Natural killer cell (primary cell): Measurements from ENCODE around the gene PPM1M. TPM values are rescaled to one million over a fixed set of nuclear protein-coding genes. Genes with fewer than 3 reads are reported as not detected.

Experiments used
- ATAC-seq, 3 donors: fragments of 150-1000 bp in 2 of 3; fragments of 200-7000 bp in 1 of 3; cut with Tn5 transposase; 1 replicate in 1 of 3; 2 replicates in 2 of 3; pipeline ENCODE4 v1.10.0; 2021; ENCODE audit warnings: mild to moderate bottlenecking in 2 of 3, moderate library complexity in 2 of 3
- DNase-seq, 2 donors: peaks; one replicate each; pipeline versions ENCODE4 v3.0.0 to v3.0.0-alpha.2; 2013 to 2021; ENCODE audit warnings: mixed read lengths in 1 of 2
- H3K27ac ChIP-seq: one replicate; pipeline ENCODE4 v1.5.1; 2013; ENCODE audit warnings: mild to moderate bottlenecking, low read length
- H3K27me3 ChIP-seq: one replicate; pipeline ENCODE4 v1.6.1; 2013; ENCODE audit warnings: low read length; ENCODE audit not compliant: control insufficient read depth, insufficient read depth
- H3K36me3 ChIP-seq: one replicate; pipeline ENCODE4 v1.6.1; 2013; ENCODE audit warnings: low read length; ENCODE audit not compliant: control insufficient read depth, insufficient read depth
- H3K4me1 ChIP-seq: one replicate; pipeline ENCODE4 v1.6.1; 2013; ENCODE audit warnings: low read length; ENCODE audit not compliant: control insufficient read depth, insufficient read depth
- H3K4me3 ChIP-seq: one replicate; pipeline ENCODE4 v1.5.1; 2013; ENCODE audit warnings: low read length
- H3K9me3 ChIP-seq: one replicate; pipeline ENCODE4 v1.6.1; 2013; ENCODE audit warnings: low read length; ENCODE audit not compliant: control insufficient read depth, insufficient read depth
- H3K27ac Mint-ChIP-seq, 2 donors: one replicate each; pipeline ENCODE4 v1.8.0; 2022; ENCODE audit warnings: mild to moderate bottlenecking in 2 of 2, mixed read lengths in 2 of 2, moderate library complexity in 1 of 2
- H3K27me3 Mint-ChIP-seq, 2 donors: one replicate each; pipeline ENCODE4 v1.8.0; 2022; ENCODE audit warnings: low read depth in 2 of 2, mixed read lengths in 2 of 2
- H3K36me3 Mint-ChIP-seq: one replicate; pipeline ENCODE4 v1.8.0; 2022; ENCODE audit warnings: mixed read lengths
- H3K4me1 Mint-ChIP-seq, 2 donors: one replicate each; pipeline ENCODE4 v1.8.0; 2022; ENCODE audit warnings: mixed read lengths in 2 of 2
- H3K4me3 Mint-ChIP-seq: one replicate; pipeline ENCODE4 v1.8.0; 2022; ENCODE audit warnings: mild to moderate bottlenecking, moderate library complexity, mixed read lengths
- H3K9me3 Mint-ChIP-seq, 2 donors: one replicate each; pipeline ENCODE4 v1.8.0; 2022; ENCODE audit warnings: mixed read lengths in 2 of 2
- WGBS: methylation state at CpG from one replicate; pipeline ENCODE4 v1.1.7; 2013; ENCODE audit warnings: missing lambda C conversion rate; ENCODE audit not compliant: insufficient coverage; 5-methylcytosine and 5-hydroxymethylcytosine counted together
- intact Hi-C: fragments of 100-400 bp; cut with micrococcal nuclease; formaldehyde crosslinking; loops from one replicate; pipeline ENCODE4 v1.14.2; 2022
- total RNA-seq, 4 donors: library from RNA; stranded (reverse); fragments of 120-200 nt in 1 of 4; gene quantifications; one replicate each; pipeline versions ENCODE4 v1.2.3 to v1.2.4, GENCODE V29; 2013 to 2022
- TF ChIP-seq, protein P1 (sequence below): fragments of 200-600 bp; IDR thresholded peaks from one replicate; pipeline ENCODE4 v1.8.0; 2022; ENCODE audit warnings: antibody characterized with exemption

The PPM1M gene
- total RNA-seq, 3 donors from 2014 or later (not counting 1 experiment from before 2014, with no cell fraction given): 66.0 to 83.7 (median 77.8) TPM

- peaks cover 8% of the 10 kb centered on the region for H3K36me3 Mint-ChIP-seq
- H3K27me3 Mint-ChIP-seq: no peaks in the 10 kb centered on the region
- peaks cover 36% of the 10 kb centered on the region for H3K36me3 ChIP-seq
- no peaks in the 10 kb centered on the region for H3K9me3 ChIP-seq
- H3K4me3 Mint-ChIP-seq: no peak overlapping the region
- H3K4me3 ChIP-seq: no peak overlapping the region
- intact Hi-C loops: no loop called here
- no peak overlapping the region for H3K27ac ChIP-seq
- TF ChIP-seq, protein P1, sequence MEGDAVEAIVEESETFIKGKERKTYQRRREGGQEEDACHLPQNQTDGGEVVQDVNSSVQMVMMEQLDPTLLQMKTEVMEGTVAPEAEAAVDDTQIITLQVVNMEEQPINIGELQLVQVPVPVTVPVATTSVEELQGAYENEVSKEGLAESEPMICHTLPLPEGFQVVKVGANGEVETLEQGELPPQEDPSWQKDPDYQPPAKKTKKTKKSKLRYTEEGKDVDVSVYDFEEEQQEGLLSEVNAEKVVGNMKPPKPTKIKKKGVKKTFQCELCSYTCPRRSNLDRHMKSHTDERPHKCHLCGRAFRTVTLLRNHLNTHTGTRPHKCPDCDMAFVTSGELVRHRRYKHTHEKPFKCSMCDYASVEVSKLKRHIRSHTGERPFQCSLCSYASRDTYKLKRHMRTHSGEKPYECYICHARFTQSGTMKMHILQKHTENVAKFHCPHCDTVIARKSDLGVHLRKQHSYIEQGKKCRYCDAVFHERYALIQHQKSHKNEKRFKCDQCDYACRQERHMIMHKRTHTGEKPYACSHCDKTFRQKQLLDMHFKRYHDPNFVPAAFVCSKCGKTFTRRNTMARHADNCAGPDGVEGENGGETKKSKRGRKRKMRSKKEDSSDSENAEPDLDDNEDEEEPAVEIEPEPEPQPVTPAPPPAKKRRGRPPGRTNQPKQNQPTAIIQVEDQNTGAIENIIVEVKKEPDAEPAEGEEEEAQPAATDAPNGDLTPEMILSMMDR: no peak
- no peak for DNase-seq
- peaks cover 74% of the 10 kb centered on the region for H3K4me1 ChIP-seq
- no peak for ATAC-seq
- H3K9me3 Mint-ChIP-seq: no peaks in the 10 kb centered on the region
- no peaks in the 10 kb centered on the region for H3K27me3 ChIP-seq
- WGBS: 94% methylated on average over 6 of the region's 6 CpGs
- H3K4me1 Mint-ChIP-seq: peaks cover 71 to 80% of the 10 kb centered on the region in 2 donors
- peak overlapping the region; percentile 91 to 92 for H3K27ac Mint-ChIP-seq
These were observed 4.1 kb downstream of the PPM1M start for GRCh38 chr3:52249683-52250082.

DNA sequence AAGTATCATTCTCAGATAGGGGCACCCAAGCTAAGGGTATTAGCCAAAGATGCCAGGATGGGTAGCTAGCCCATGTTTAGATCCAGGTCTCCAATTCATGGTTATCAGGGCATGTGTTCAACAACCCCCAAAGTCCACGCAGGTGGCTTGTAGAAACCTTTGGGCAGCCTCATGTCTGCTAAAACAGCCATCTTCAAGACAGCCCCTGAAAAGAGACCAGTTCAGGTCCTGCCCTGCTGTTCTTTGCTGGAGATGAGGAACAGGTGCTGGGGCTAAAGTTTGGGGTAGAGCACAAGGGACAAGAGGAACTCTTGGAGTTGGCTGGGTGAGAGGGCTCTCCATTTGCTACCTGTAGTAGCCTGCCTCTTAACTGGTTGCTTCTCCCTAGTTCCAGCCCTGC, 4.6 kb downstream of the PPM1M start:
- H3K27me3 ChIP-seq: no peaks in the 10 kb centered on the region
- Mint-ChIP-seq H3K9me3 (no peaks in the 10 kb centered on the region), H3K36me3 (peaks cover 8% of the 10 kb centered on the region), H3K4me3 (peak overlapping the region; percentile 32), H3K4me1 (peaks cover 67 to 76% of the 10 kb centered on the region in 2 donors), H3K27me3 (no peaks in the 10 kb centered on the region), H3K27ac (peak overlapping the region; percentile 91 to 92)
- TF ChIP-seq, protein P1: no peak
- whole genome bisulfite sequencing: 86% methylated on average over 1 of the region's 1 CpG
- ATAC-seq: no peak
- peaks cover 74% of the 10 kb centered on the region for H3K4me1 ChIP-seq
- H3K36me3 ChIP-seq: peaks cover 37% of the 10 kb centered on the region
- no peaks in the 10 kb centered on the region for H3K9me3 ChIP-seq
- intact Hi-C loops: no loop called here
- H3K27ac ChIP-seq: peak overlapping the region; percentile 29
- DNase-seq: peak in 1 of 2 donors; percentile 7
- H3K4me3 ChIP-seq: no peak overlapping the region

DNA sequence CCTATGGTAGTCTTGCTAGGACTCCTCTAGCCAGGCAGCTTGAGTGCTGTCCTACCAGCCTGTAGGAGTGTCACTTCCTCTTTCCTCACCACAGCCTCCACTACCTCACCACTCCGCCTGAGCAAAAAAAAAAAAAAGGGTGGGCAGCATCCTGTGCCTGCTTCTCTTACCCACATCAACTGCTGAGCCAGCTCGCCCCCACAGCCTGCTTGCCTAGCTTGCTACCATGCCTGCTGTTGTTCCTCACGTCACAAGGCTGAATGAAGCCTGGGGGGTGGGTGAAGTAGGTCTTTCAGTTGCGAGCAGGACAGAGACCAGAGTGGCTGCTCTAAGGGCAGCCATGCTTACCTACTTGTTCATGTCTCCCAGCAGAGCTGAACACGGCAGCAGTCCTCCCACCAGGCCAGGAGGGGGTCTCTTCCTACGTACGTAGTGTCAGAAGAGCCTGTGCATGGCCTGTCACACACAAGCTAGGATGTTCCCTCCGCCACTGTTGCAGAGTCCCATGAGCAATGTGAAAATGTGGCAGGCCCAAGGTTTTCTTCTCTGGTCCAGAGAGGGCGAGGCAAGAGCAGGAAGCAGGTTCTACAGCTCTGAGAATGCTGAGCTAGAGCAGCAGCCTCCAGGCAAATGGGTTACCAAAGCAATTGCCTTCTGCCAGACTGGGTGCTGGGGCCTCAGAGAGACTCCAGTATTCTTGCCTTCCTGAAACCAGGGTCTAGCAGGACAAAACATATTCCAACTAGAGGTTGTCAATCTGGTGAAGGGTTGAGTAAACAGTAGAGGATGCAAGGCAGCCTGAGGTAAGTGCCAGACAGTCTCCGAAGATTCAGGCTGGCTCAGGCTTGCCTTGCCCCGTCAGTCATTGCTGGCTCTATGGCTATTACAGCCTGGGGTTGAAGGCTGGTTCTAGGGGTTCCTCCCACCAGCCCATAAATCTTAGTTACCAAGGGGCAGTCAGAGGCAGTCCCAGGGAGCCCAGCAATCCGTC, 8.1 kb downstream of the PPM1M start:
- peak overlapping the region; percentile 10 for H3K4me3 ChIP-seq
- H3K4me1 ChIP-seq: peaks cover 59% of the 10 kb centered on the region
- H3K36me3 ChIP-seq: peaks cover 61% of the 10 kb centered on the region

More for the DNA sequence above, 8.1 kb downstream of the PPM1M start:
- peaks cover 25% of the 10 kb centered on the region for H3K36me3 Mint-ChIP-seq
- ATAC-seq (peak; percentile 85 to 94 (median 89)), DNase-seq (peak; percentile 61 to 93)
- H3K27me3 ChIP-seq: no peaks in the 10 kb centered on the region
- intact Hi-C loops: loop anchor here (2.0 kb wide), 3 partner anchors 15 to 25 kb away; partner anchors contain the start of genes TWF2 and WDR82
- WGBS: 14% methylated on average over 11 of the region's 12 CpGs
- H3K27me3 Mint-ChIP-seq: no peaks in the 10 kb centered on the region
- H3K4me1 Mint-ChIP-seq: peaks cover 64 to 72% of the 10 kb centered on the region in 2 donors
- H3K9me3 ChIP-seq: no peaks in the 10 kb centered on the region
- peak overlapping the region; percentile 94 to 95 for H3K27ac Mint-ChIP-seq
- H3K4me3 Mint-ChIP-seq: peak overlapping the region; percentile 93
- TF ChIP-seq, protein P1: no peak
- H3K9me3 Mint-ChIP-seq: no peaks in the 10 kb centered on the region
- peak overlapping the region; percentile 92 for H3K27ac ChIP-seq
